Endothelial cell of umbilical vein (primary cell): ENCODE results near the gene INTS6. TPM values are rescaled to one million over a fixed set of nuclear protein-coding genes. Genes with fewer than 3 reads are reported as not detected.

Experiments used
- BruUV-seq: library from RNA; stranded (reverse); fragments of 400-500 nt; replicated peaks from 2 replicates; lab custom pipeline; 2021; lab: Mats Ljungman, UMichigan
- CTCF ChIA-PET: fragments of 300-600, 350-600 bp; sonication (Branson Sonifier 250); formaldehyde crosslinking; loops from one replicate; lab custom pipeline; 2021; ENCODE audit warnings: antibody characterized with exemption, inconsistent platforms; lab: Charles Lee
- POLR2A ChIA-PET: fragments of 300-600, 350-600 bp; sonication (Branson Sonifier 250); formaldehyde crosslinking; loops from one replicate; lab custom pipeline; 2021; ENCODE audit warnings: antibody characterized with exemption, inconsistent platforms; lab: Charles Lee
- DNase-seq: peaks from one replicate; pipeline ENCODE4 v3.0.0-alpha.2; 2011; ENCODE audit warnings: low read depth, low spot score
- FAIRE-seq: peaks from 2 replicates; lab custom pipeline; 2011; peaks lifted over from hg19 to GRCh38; lab: Jason Lieb, UNC
- H2AFZ ChIP-seq: 2 replicates; pipeline ENCODE4 v1.6.0; 2012; ENCODE audit warnings: low read depth, low read length, control low read depth, inconsistent platforms
- H3K27ac ChIP-seq: 2 replicates; pipeline ENCODE4 v1.5.1; 2011; ENCODE audit warnings: low read depth, mild to moderate bottlenecking, control low read depth, low read length, moderate library complexity; ENCODE audit not compliant: insufficient read depth
- H3K27me3 ChIP-seq, 2 experiments: 2 replicates each; pipeline versions ENCODE4 v1.6.0 to v1.6.1; 2011; ENCODE audit warnings: low read length in 2 of 2, mixed read lengths in 1 of 2; ENCODE audit not compliant: control insufficient read depth in 2 of 2, insufficient read depth in 2 of 2
- H3K36me3 ChIP-seq, 2 experiments: 2 replicates in 1 of 2; 3 replicates in 1 of 2; pipeline ENCODE4 v1.5.1; 2011; ENCODE audit warnings: low read length in 2 of 2, mild to moderate bottlenecking in 1 of 2, moderate library complexity in 1 of 2; ENCODE audit not compliant: control insufficient read depth in 2 of 2, insufficient read depth in 2 of 2; ENCODE audit errors: extremely low read depth in 1 of 2
- H3K4me1 ChIP-seq: 3 replicates; pipeline ENCODE4 v1.5.1; 2011; ENCODE audit warnings: mild to moderate bottlenecking, low read length; ENCODE audit not compliant: control insufficient read depth, insufficient read depth; ENCODE audit errors: extremely low read depth
- H3K4me2 ChIP-seq: 2 replicates; pipeline ENCODE4 v1.6.1; 2011; ENCODE audit warnings: low read length, control low read depth, mixed read lengths; ENCODE audit not compliant: insufficient read depth
- H3K4me3 ChIP-seq, 3 experiments: fragments of 200-600 bp in 1 of 3; sonication (generic), shearing (Covaris generic) in 1 of 3; replicated peaks in 1 of 3; 2 replicates each; pipeline ENCODE4 v1.5.1; 2011 to 2016; ENCODE audit warnings: control low read depth in 3 of 3, low read length in 3 of 3, mild to moderate bottlenecking in 2 of 3, inconsistent platforms in 1 of 3, low read depth in 1 of 3, moderate library complexity in 1 of 3; ENCODE audit not compliant: insufficient read depth in 1 of 3
- H3K79me2 ChIP-seq: 2 replicates; pipeline ENCODE4 v1.6.0; 2012; ENCODE audit warnings: low read length, inconsistent platforms; ENCODE audit not compliant: control insufficient read depth, insufficient read depth
- H3K9ac ChIP-seq: replicated peaks from 2 replicates; pipeline ENCODE3; 2011; ENCODE audit warnings: low read length, control low read depth; ENCODE audit not compliant: insufficient read depth; ENCODE audit errors: extremely low read depth
- H3K9me1 ChIP-seq: replicated peaks from 3 replicates; pipeline ENCODE4 v1.6.0; 2011; ENCODE audit warnings: mild to moderate bottlenecking, low read length; ENCODE audit not compliant: control insufficient read depth, insufficient read depth; ENCODE audit errors: extremely low read depth
- H3K9me3 ChIP-seq: replicated peaks from 2 replicates; pipeline ENCODE4 v1.5.1; 2012; ENCODE audit warnings: low read length, inconsistent platforms; ENCODE audit not compliant: control insufficient read depth, insufficient read depth
- H4K20me1 ChIP-seq: replicated peaks from 2 replicates; pipeline ENCODE3; 2011; ENCODE audit warnings: mild to moderate bottlenecking, low read length; ENCODE audit not compliant: control insufficient read depth, insufficient read depth; ENCODE audit errors: extremely low read depth
- CTCF ChIP-seq, 2 donors: IDR thresholded peaks; 1 replicate in 1 of 2; 2 replicates in 1 of 2; pipeline ENCODE4 v1.5.1; 2011; ENCODE audit warnings: low read length in 2 of 2, mild to moderate bottlenecking in 2 of 2, moderate library complexity in 2 of 2, control low read depth in 1 of 2, inconsistent platforms in 1 of 2, low read depth in 1 of 2; ENCODE audit not compliant: insufficient read depth in 1 of 2; ENCODE audit errors: extremely low read depth in 1 of 2
- EZH2 ChIP-seq: IDR thresholded peaks from 2 replicates; pipeline ENCODE4 v1.6.1; 2012; ENCODE audit warnings: borderline replicate concordance, low read depth, mild to moderate bottlenecking, moderate library complexity, low read length, inconsistent platforms; ENCODE audit not compliant: severe bottlenecking
- FOS ChIP-seq: IDR thresholded peaks from 2 replicates; pipeline ENCODE4 v1.6.1; 2011; ENCODE audit warnings: mild to moderate bottlenecking, low read length, moderate library complexity, borderline replicate concordance; ENCODE audit not compliant: insufficient read depth
- GATA2 ChIP-seq: IDR thresholded peaks from 2 replicates; pipeline ENCODE4 v1.7.0; 2011; ENCODE audit warnings: low read depth, mild to moderate bottlenecking, moderate library complexity, mixed read lengths, low read length; ENCODE audit not compliant: insufficient read length, insufficient read depth
- JUN ChIP-seq: IDR thresholded peaks from 2 replicates; pipeline ENCODE4 v1.6.1; 2011; ENCODE audit warnings: borderline replicate concordance, low read depth; ENCODE audit not compliant: insufficient read length, insufficient read depth
- MAX ChIP-seq: IDR thresholded peaks from 2 replicates; pipeline ENCODE4 v1.6.1; 2011; ENCODE audit not compliant: insufficient read depth, insufficient read length
- MYC ChIP-seq: IDR thresholded peaks from one replicate; pipeline ENCODE4 v1.6.1; 2011; ENCODE audit warnings: mild to moderate bottlenecking, low read depth, low read length
- POLR2A ChIP-seq: IDR thresholded peaks from 2 replicates; pipeline ENCODE4 v1.6.1; 2012; ENCODE audit warnings: low read depth, mild to moderate bottlenecking, control low read depth, low read length
- POLR2AphosphoS5 ChIP-seq: IDR thresholded peaks from 2 replicates; pipeline ENCODE4 v1.6.1; 2012; ENCODE audit warnings: low read depth, mild to moderate bottlenecking, control low read depth, low read length, moderate library complexity; ENCODE audit not compliant: insufficient read depth
- dilution Hi-C: fragments of 300-500 bp; cut with MboI; formaldehyde crosslinking; loops from one replicate; pipeline ENCODE4 v1.15.0; 2019; ENCODE audit warnings: low sequenced_read_pairs; ENCODE audit not compliant: extremely low pct_ligation_motif_present
- intact Hi-C: fragments of 100-400 bp; cut with micrococcal nuclease; formaldehyde crosslinking; loops from one replicate; pipeline ENCODE4 v1.10.0; 2022
- polyA plus RNA-seq, 4 experiments: library from polyadenylated mRNA; depleted of rRNA in 3 of 4; stranded (reverse) in 3 of 4; unstranded in 1 of 4; fragments of >200 nt; gene quantifications; 2 replicates each; pipeline versions ENCODE4 v1.2.1 to v1.2.3, GENCODE V29; 2011 to 2012; ENCODE audit warnings: missing spikeins in 1 of 4
- total RNA-seq: library from RNA; stranded (reverse); gene quantifications from 2 replicates; pipeline ENCODE4 v1.2.3, GENCODE V29; 2021

Gene INTS6
- total and polyA plus RNA-seq, 2 donors (not counting 3 experiments of a cell fraction or from before 2014, with no cell fraction given), result 9.5 to 45.4 TPM

GRCh38 chr13:51420681-51421490 lies 31.9 kb downstream of the INTS6 start:
- Histone ChIP-seq H4K20me1 (peaks cover 8% of the 10 kb centered on the region), H3K79me2 (peaks cover 68% of the 10 kb centered on the region), H3K9me3 (no peaks in the 10 kb centered on the region), H3K27me3 (no peaks in the 10 kb centered on the region), H2AFZ (no peak overlapping the region), H3K4me3 (no peak overlapping the region), H3K36me3 (peaks cover 0 to 11% of the 10 kb centered on the region in 2 experiments), H3K9ac (no peak overlapping the region), H3K27ac (no peak overlapping the region), H3K4me2 (no peak overlapping the region), H3K4me1 (peaks cover 4% of the 10 kb centered on the region), H3K9me1 (no peaks in the 10 kb centered on the region)
- TF ChIP-seq JUN (no peak), CTCF (IDR thresholded peaks at IDR 0.05; ENCODE audit: extremely low read depth in 1 of 2, insufficient read depth in 1 of 2, low read depth in 1 of 2, low read length in 2 of 2) (no peak), MYC (no peak), EZH2 (no peak), GATA2 (no peak), FOS (no peak), POLR2A (no peak), MAX (no peak), POLR2AphosphoS5 (no peak)
- intact Hi-C loops (no loop called here), dilution Hi-C loops (no loop called here)
- BruUV-seq, result no TSS peak
- ChIA-PET POLR2A (interaction anchor here (0.7 kb wide), 1 partner anchor 526 kb away, joined by 4 read pairs; no protein-coding TSS in a partner anchor), CTCF (interaction anchor here (0.6 to 4.4 kb wide), 10 partner anchors 8 to 689 kb away, joined by 3 to 22 read pairs (median 3); no protein-coding TSS in a partner anchor)
- FAIRE-seq, result no peak
- DNase-seq, result no peak
